GM18502 (cell line): Measurements from ENCODE around the gene PPM1M.

Source experiments
- ATAC-seq: cut with Tn5 transposase; IDR thresholded peaks from one replicate; pipeline ENCODE4 v1.9.1; 2021; ENCODE audit warnings: mild to moderate bottlenecking; ENCODE audit not compliant: unreplicated experiment, poor library complexity

PPM1M gene

GRCh38 chr3:52228751-52229291 is 16.7 kb upstream of the PPM1M start:
- ATAC-seq: no peak

- ATAC-seq: no peak
Observed at GRCh38 chr3:52229656-52230055, 15.9 kb upstream of the PPM1M start.

GRCh38 chr3:52230461-52230860 is 15.1 kb upstream of the PPM1M start:
- no peak for ATAC-seq

- ATAC-seq: no peak
Observed at GRCh38 chr3:52230889-52231499, 14.6 kb upstream of the PPM1M start.

GRCh38 chr3:52231502-52232278 is 13.9 kb upstream of the PPM1M start:
- no peak for ATAC-seq

- ATAC-seq: no peak
Observed at GRCh38 chr3:52232279-52233107, 13.1 kb upstream of the PPM1M start.

- no peak for ATAC-seq
Observed at GRCh38 chr3:52233108-52233591, 12.4 kb upstream of the PPM1M start.

GRCh38 chr3:52233968-52234367 is 11.6 kb upstream of the PPM1M start:
- no peak for ATAC-seq

GRCh38 chr3:52234516-52235447 is 10.8 kb upstream of the PPM1M start:
- ATAC-seq: no peak

GRCh38 chr3:52236424-52236886 is 9.1 kb upstream of the PPM1M start:
- no peak for ATAC-seq

GRCh38 chr3:52237006-52237656 is 8.4 kb upstream of the PPM1M start:
- ATAC-seq: no peak

GRCh38 chr3:52237657-52238172 is 7.8 kb upstream of the PPM1M start:
- ATAC-seq: no peak

- peak; percentile 25 for ATAC-seq
Observed at GRCh38 chr3:52238193-52238760, 7.3 kb upstream of the PPM1M start.

GRCh38 chr3:52238761-52239701 is 6.5 kb upstream of the PPM1M start, which contains the start of gene TWF2:
TWF2 (minus strand) TSS chr3:52239158; CDS start chr3:52239016, 142 bp downstream.
- ATAC-seq: peak; percentile 74

- no peak for ATAC-seq
Observed at GRCh38 chr3:52240059-52240885, 5.3 kb upstream of the PPM1M start.

- ATAC-seq: no peak
Observed at GRCh38 chr3:52240886-52241370, 4.6 kb upstream of the PPM1M start.
